ENCODE data around the gene ZNF169. TPM values are rescaled to one million over a fixed set of nuclear protein-coding genes. Genes with fewer than 3 reads are reported as not detected.

ZNF169 gene
- total RNA-seq, result 1 to 10 TPM; 2.0 to 3.4 TPM

DNA sequence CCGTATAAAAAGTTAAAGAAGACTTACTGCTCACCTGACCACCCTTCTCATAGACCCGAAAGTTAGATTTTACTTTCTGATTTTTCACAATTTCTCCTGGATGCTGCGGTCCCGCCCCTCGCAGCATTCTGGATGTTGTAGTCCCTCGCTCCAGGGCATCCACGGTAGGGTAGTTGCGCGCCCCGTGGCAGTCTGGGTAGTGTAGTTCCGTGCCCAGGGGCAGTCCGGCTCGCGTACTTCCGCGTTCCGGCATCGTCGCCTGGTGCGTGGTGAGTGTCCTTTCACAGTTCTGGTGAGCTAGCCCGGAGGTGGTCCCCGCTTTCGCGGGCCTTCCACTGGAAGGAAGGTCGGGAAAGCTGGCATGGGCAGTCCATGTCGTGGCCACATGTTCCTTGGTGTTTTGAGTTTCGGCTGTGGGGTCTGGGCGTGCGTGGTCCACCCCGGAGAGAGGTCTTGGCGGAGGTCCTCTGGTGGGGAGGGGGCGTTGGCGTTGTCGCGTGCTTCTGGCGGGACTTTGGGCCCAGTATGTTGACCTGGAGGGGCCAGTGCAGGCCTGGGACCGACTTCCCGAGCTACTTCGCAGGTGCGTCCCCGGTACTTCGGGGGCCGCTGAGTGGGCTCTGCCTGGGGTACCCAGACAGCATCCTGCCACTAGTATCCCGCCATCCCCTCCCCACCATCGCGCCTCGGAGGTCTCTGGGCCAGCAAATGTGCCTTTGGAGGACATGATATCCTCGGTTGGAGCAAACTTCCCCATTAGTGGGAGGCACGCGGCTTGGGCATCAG is at the start of gene ZNF169:
Gene ZNF169, plus strand, starts transcription at position 222 of the 786 bp plus-strand sequence. CDS start 19,515 bp downstream, outside the sequence.

DNA sequence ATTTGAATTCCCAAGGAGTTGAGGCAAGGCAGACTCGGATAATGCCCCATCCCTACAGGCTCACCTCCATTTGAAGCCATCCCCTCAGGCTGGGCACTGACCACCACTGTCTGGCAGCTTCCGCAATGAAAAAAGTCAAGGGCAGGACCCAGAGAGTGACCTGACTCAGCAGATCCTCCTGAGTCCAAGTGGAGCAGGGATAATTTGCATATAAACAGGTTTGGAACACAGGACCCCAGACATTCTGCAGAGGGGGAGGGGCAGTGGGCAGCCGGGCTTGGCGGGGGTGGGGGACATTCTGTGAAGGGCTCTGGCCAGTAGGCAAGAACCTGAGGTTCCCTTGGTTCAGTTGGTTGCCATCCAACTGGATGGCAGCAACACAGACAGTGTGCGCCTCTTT is 69.4 kb downstream of the ZNF169 start, which contains the start of gene NUTM2F:
Gene NUTM2F, minus strand, starts transcription at position 101 of the 400 bp plus-strand sequence. Its CDS starts 21 bp downstream, at position 80.

Other genes with a start within 250 kb of the ZNF169 start
- 10 to 100 TPM; 16.9 to 17.3 TPM for gene PTPDC1, start 174.8 kb upstream of the ZNF169 start, total RNA-seq
- not detected for gene NUTM2F, start 69.3 kb downstream of the ZNF169 start, total RNA-seq